Measurements from ENCODE around the gene TCN2. TPM values are rescaled to one million over a fixed set of nuclear protein-coding genes. Genes with fewer than 3 reads are reported as not detected.
"Not testable (repeated sequence)": the region's sequence is repeated elsewhere in the genome, so short reads cannot be mapped to it uniquely, and the experiment has no call there.

TCN2 gene
- not detected in 2 replicates for total RNA-seq

- peak; percentile 59 for ATAC-seq (ENCODE audit: low read depth)
- ChIA-PET CTCF (interaction anchor here (0.5 to 2.7 kb wide), 2 partner anchors 28 to 552 kb away, joined by 4 to 11 read pairs; partner anchors contain the start of gene SLC35E4), POLR2A (interaction anchor here (0.5 to 1.4 kb wide), 6 partner anchors 15 to 1141 kb away, joined by 3 to 8 read pairs (median 4); partner anchors contain the start of gene PES1)
- peak; percentile 22 for DNase-seq
- Mint-ChIP-seq H3K9me3 (no peaks in the 10 kb centered on the region), H3K27me3 (peaks cover 5% of the 10 kb centered on the region), H3K36me3 (ENCODE audit: low read depth) (no peaks in the 10 kb centered on the region), H3K4me1 (peaks cover 35% of the 10 kb centered on the region), H3K4me3 (peak within 1 kb of the TSS; percentile 83), H3K27ac (peak within 1 kb of the TSS; percentile 20)
- intact Hi-C loops (cut with micrococcal nuclease): no loop called here
- no peak for TF ChIP-seq CTCF (IDR thresholded peaks at IDR 0.05)
Observed at GRCh38 chr22:30606455-30607299, at the start of gene TCN2. Gene TCN2 (plus strand): TSS chr22:30607174. CDS start chr22:30607332, 158 bp downstream.

- Mint-ChIP-seq H3K4me1 (no peaks in the 10 kb centered on the region), H3K36me3 (ENCODE audit: low read depth) (no peaks in the 10 kb centered on the region), H3K27me3 (no peaks in the 10 kb centered on the region), H3K27ac (no peak overlapping the region), H3K4me3 (no peak overlapping the region), H3K9me3 (no peaks in the 10 kb centered on the region)
- TF ChIP-seq CTCF (IDR thresholded peaks at IDR 0.05): no peak
- ATAC-seq (ENCODE audit: low read depth): no peak
- intact Hi-C loops (cut with micrococcal nuclease): no loop called here
- DNase-seq: no peak
- POLR2A ChIA-PET: no interaction called here
- CTCF ChIA-PET: no interaction called here
Observed at GRCh38 chr22:30557243-30557642, 49.7 kb upstream of the TCN2 start.

- Mint-ChIP-seq H3K27ac (no peak overlapping the region), H3K4me1 (no peaks in the 10 kb centered on the region), H3K27me3 (no peaks in the 10 kb centered on the region), H3K9me3 (no peaks in the 10 kb centered on the region), H3K4me3 (no peak overlapping the region), H3K36me3 (ENCODE audit: low read depth) (no peaks in the 10 kb centered on the region)
- ATAC-seq (ENCODE audit: low read depth): no peak
- no peak for DNase-seq
- ChIA-PET CTCF (no interaction called here), POLR2A (no interaction called here)
- TF ChIP-seq CTCF (IDR thresholded peaks at IDR 0.05): no peak
- intact Hi-C loops (cut with micrococcal nuclease): no loop called here
Observed at GRCh38 chr22:30559889-30560288, 47.1 kb upstream of the TCN2 start.

GRCh38 chr22:30560643-30561202 lies 46.3 kb upstream of the TCN2 start:
- POLR2A ChIA-PET; H3K27me3 Mint-ChIP-seq; ATAC-seq (ENCODE audit: low read depth); H3K4me3 Mint-ChIP-seq; H3K9me3 Mint-ChIP-seq; H3K36me3 Mint-ChIP-seq (ENCODE audit: low read depth); H3K27ac Mint-ChIP-seq; DNase-seq; H3K4me1 Mint-ChIP-seq; intact Hi-C loops (cut with micrococcal nuclease); CTCF ChIA-PET: not testable (repeated sequence)

GRCh38 chr22:30561402-30562189 lies 45.4 kb upstream of the TCN2 start:
- H3K4me1 Mint-ChIP-seq: no peaks in the 10 kb centered on the region
- H3K36me3 Mint-ChIP-seq (ENCODE audit: low read depth): no peaks in the 10 kb centered on the region
- H3K4me3 Mint-ChIP-seq: no peak overlapping the region
- DNase-seq: no peak
- CTCF ChIA-PET: no interaction called here
- no peaks in the 10 kb centered on the region for H3K27me3 Mint-ChIP-seq
- no peak for ATAC-seq (ENCODE audit: low read depth)
- intact Hi-C loops (cut with micrococcal nuclease): no loop called here
- H3K27ac Mint-ChIP-seq: no peak overlapping the region
- no peak for TF ChIP-seq CTCF (IDR thresholded peaks at IDR 0.05)
- H3K9me3 Mint-ChIP-seq: no peaks in the 10 kb centered on the region
- POLR2A ChIA-PET: no interaction called here
